Activated CD4-positive, alpha-beta memory T cell treated with anti-CD3 and anti-CD28 coated beads, Interleukin-2, amount 10 ng/mL, durations not matched to agents 7 days and 5 days (primary cell): ENCODE measurements around the gene SLC6A6. TPM values are rescaled to one million over a fixed set of nuclear protein-coding genes. Genes with fewer than 3 reads are reported as not detected.

Experiments
- CTCF ChIA-PET: fragments of 350-600 bp; sonication (Branson Sonifier 250); formaldehyde crosslinking; loops from one replicate; lab custom pipeline; 2021; ENCODE audit warnings: antibody characterized with exemption, inconsistent platforms; lab: Charles Lee
- POLR2A ChIA-PET: fragments of 350-600 bp; sonication (Branson Sonifier 250); formaldehyde crosslinking; loops from one replicate; lab custom pipeline; 2021; ENCODE audit warnings: antibody characterized with exemption; lab: Charles Lee
- DNase-seq: peaks from one replicate; pipeline ENCODE4 v3.0.0-alpha.2; 2020
- H3K27ac Mint-ChIP-seq: one replicate; pipeline ENCODE4 v1.8.0; 2021; ENCODE audit warnings: mild to moderate bottlenecking, mixed read lengths
- H3K27me3 Mint-ChIP-seq: one replicate; pipeline ENCODE4 v1.8.0; 2021; ENCODE audit warnings: mixed read lengths
- H3K36me3 Mint-ChIP-seq: one replicate; pipeline ENCODE4 v1.8.0; 2021; ENCODE audit warnings: low read depth, mixed read lengths
- H3K4me1 Mint-ChIP-seq: one replicate; pipeline ENCODE4 v1.8.0; 2021; ENCODE audit warnings: mixed read lengths
- H3K4me3 Mint-ChIP-seq: one replicate; pipeline ENCODE4 v1.8.0; 2021; ENCODE audit warnings: mild to moderate bottlenecking, mixed read lengths
- H3K9me3 Mint-ChIP-seq: one replicate; pipeline ENCODE4 v1.8.0; 2021; ENCODE audit warnings: mixed read lengths
- total RNA-seq, 2 experiments: library from RNA; stranded (reverse); gene quantifications; one replicate each; pipeline ENCODE4 v1.2.3, GENCODE V29; 2021

SLC6A6 gene
- total RNA-seq, 2 experiments from 2014 or later: 59.0 to 61.5 TPM

DNA sequence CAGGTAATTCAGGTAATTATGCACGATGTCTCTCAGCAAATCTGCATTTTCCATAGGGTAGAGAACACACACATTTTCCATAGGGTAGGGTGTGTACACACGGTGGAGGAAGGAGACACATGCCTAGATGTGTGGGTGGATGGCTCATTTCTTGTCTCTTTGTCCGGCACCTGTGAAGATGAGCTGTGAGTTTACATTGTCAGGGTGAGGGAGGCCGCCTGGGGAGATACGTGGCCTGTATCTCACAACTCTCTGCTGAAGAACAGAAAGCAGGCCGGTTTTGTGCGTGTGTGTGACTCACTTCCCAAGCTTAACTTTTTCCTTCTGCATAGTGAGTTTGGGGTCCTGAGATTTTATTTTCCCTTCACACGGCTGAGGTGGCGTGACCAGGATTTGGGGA lies 60.3 kb downstream of the SLC6A6 start:
- peaks cover 29% of the 10 kb centered on the region for H3K36me3 Mint-ChIP-seq
- no peak for DNase-seq
- CTCF ChIA-PET: interaction anchor here (0.8 to 2.1 kb wide), 6 partner anchors 60 to 566 kb away, joined by 3 to 7 read pairs (median 5); partner anchors contain the start of gene SLC6A6
- H3K4me3 Mint-ChIP-seq: no peak overlapping the region
- H3K27ac Mint-ChIP-seq: no peak overlapping the region
- H3K9me3 Mint-ChIP-seq: no peaks in the 10 kb centered on the region
- POLR2A ChIA-PET: interaction anchor here (2.5 kb wide), 1 partner anchor 30 kb away, joined by 7 read pairs; no protein-coding TSS in a partner anchor
- no peaks in the 10 kb centered on the region for H3K27me3 Mint-ChIP-seq
- peaks cover 13% of the 10 kb centered on the region for H3K4me1 Mint-ChIP-seq

DNA sequence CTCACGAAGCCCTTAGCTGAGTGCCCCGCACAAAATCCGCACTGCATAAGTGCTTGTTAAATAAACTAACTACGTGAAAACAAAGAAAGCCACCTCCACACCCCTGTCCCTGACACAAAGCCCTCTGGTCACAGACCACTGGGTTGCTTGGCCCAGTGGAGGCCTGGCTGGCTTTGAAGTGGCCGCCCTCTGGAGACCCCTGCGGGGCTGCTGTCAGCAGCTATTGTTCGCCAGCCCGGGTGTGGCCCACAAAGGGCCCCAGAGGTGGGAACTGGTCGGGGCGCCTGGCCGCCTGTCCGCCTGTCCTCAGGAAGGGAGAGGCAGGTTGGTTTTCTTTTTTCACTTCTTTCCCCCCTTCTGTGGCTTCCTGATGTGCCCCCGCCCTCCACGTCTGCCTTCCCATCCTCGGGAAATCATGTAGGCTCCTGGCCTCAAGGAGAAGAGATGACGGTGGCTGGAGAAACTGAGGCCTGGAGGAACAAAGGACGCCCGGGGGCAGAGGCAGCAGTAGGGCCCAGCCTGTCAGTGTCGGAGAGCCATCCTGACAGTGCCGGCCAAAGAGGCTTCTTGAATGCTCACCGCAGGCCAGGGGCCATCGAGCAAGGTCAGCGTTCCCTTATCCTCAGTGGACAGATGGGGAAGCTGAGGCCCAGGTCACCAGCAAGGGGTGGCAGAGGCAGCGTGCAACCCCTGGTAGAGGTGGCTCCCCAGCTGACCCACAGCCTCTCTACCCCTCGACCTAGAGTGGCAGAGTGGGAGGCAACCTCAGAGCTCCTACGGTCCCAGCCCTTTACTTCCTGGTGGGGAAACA lies 61.1 kb downstream of the SLC6A6 start:
- ChIA-PET CTCF (interaction anchor here (1.3 to 1.4 kb wide), 3 partner anchors 188 to 567 kb away, joined by 3 to 7 read pairs (median 4); no protein-coding TSS in a partner anchor), POLR2A (interaction anchor here (2.5 kb wide), 1 partner anchor 31 kb away, joined by 7 read pairs; no protein-coding TSS in a partner anchor)
- DNase-seq: no peak
- H3K4me3 Mint-ChIP-seq: no peak overlapping the region
- no peak overlapping the region for H3K27ac Mint-ChIP-seq
- peaks cover 11% of the 10 kb centered on the region for H3K4me1 Mint-ChIP-seq
- H3K27me3 Mint-ChIP-seq: no peaks in the 10 kb centered on the region
- peaks cover 26% of the 10 kb centered on the region for H3K36me3 Mint-ChIP-seq
- no peaks in the 10 kb centered on the region for H3K9me3 Mint-ChIP-seq

GRCh38 chr3:14464141-14464465 lies 61.7 kb downstream of the SLC6A6 start:
- Mint-ChIP-seq H3K4me1 (peaks cover 9% of the 10 kb centered on the region), H3K4me3 (no peak overlapping the region), H3K36me3 (peaks cover 24% of the 10 kb centered on the region), H3K27me3 (no peaks in the 10 kb centered on the region), H3K9me3 (no peaks in the 10 kb centered on the region), H3K27ac (no peak overlapping the region)
- ChIA-PET POLR2A (interaction anchor here (2.5 kb wide), 1 partner anchor 32 kb away, joined by 7 read pairs; no protein-coding TSS in a partner anchor), CTCF (no interaction called here)
- no peak for DNase-seq

DNA sequence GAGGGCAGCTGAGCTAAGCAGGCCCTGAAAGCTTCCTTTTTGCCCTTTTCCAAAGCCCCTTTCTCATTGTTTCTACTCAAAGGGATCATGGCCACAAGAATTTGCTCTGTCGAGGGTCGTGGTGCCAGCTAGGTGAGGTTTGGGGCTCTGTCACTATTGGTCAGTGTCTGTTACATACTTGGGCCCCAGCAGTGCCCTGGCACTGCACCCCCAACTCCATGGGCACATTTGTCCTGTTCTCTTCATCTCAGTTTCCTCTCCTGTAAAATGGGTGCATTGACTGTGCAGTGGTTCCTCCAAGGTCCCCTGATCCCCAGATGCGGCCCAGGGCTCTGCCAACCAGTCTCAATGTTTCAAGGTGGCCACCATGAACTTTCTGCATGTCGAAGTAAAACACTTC lies 62.1 kb downstream of the SLC6A6 start:
- POLR2A ChIA-PET: interaction anchor here (2.5 kb wide), 1 partner anchor 32 kb away, joined by 7 read pairs; no protein-coding TSS in a partner anchor
- no peak overlapping the region for H3K27ac Mint-ChIP-seq
- CTCF ChIA-PET: no interaction called here

GRCh38 chr3:14465425-14465824 lies 63.0 kb downstream of the SLC6A6 start:
- Mint-ChIP-seq H3K36me3 (peaks cover 19% of the 10 kb centered on the region), H3K27me3 (no peaks in the 10 kb centered on the region)

More for the DNA sequence above, 62.1 kb downstream of the SLC6A6 start:
- Mint-ChIP-seq H3K27me3 (no peaks in the 10 kb centered on the region), H3K4me1 (peaks cover 9% of the 10 kb centered on the region), H3K9me3 (no peaks in the 10 kb centered on the region), H3K36me3 (peaks cover 20% of the 10 kb centered on the region), H3K4me3 (no peak overlapping the region)
- DNase-seq: no peak

GRCh38 chr3:14466179-14466903 lies 63.9 kb downstream of the SLC6A6 start:
- H3K4me3 Mint-ChIP-seq: no peak overlapping the region
- DNase-seq: no peak
- H3K36me3 Mint-ChIP-seq: peaks cover 20% of the 10 kb centered on the region
- no peak overlapping the region for H3K27ac Mint-ChIP-seq
- CTCF ChIA-PET: interaction anchor here (0.6 to 3.8 kb wide), 7 partner anchors 8 to 262 kb away, joined by 3 to 26 read pairs (median 6); partner anchors contain the start of gene SLC6A6
- H3K9me3 Mint-ChIP-seq: no peaks in the 10 kb centered on the region
- POLR2A ChIA-PET: interaction anchor here (1.2 to 2.7 kb wide), 2 partner anchors 8 to 64 kb away, joined by 4 to 13 read pairs; partner anchors contain the start of gene SLC6A6
- H3K4me1 Mint-ChIP-seq: no peaks in the 10 kb centered on the region
- H3K27me3 Mint-ChIP-seq: no peaks in the 10 kb centered on the region

More at GRCh38 chr3:14465425-14465824, 63.0 kb downstream of the SLC6A6 start:
- DNase-seq: no peak
- CTCF ChIA-PET: interaction anchor here (0.7 to 3.8 kb wide), 3 partner anchors 64 to 262 kb away, joined by 3 to 26 read pairs (median 4); partner anchors contain the start of gene SLC6A6
- Mint-ChIP-seq H3K27ac (no peak overlapping the region), H3K9me3 (no peaks in the 10 kb centered on the region), H3K4me1 (peaks cover 5% of the 10 kb centered on the region), H3K4me3 (no peak overlapping the region)
- POLR2A ChIA-PET: interaction anchor here (2.7 kb wide), 1 partner anchor 63 kb away, joined by 13 read pairs; the partner anchor contains the start of gene SLC6A6

GRCh38 chr3:14467814-14468620 lies 65.6 kb downstream of the SLC6A6 start:
- Mint-ChIP-seq H3K27me3 (no peaks in the 10 kb centered on the region), H3K9me3 (no peaks in the 10 kb centered on the region), H3K36me3 (peaks cover 20% of the 10 kb centered on the region), H3K27ac (no peak overlapping the region), H3K4me3 (no peak overlapping the region), H3K4me1 (peaks cover 5% of the 10 kb centered on the region)
- ChIA-PET CTCF (interaction anchor here (0.6 to 3.8 kb wide), 19 partner anchors 9 to 264 kb away, joined by 3 to 26 read pairs (median 3); partner anchors contain the start of gene SLC6A6), POLR2A (interaction anchor here (0.7 to 2.7 kb wide), 3 partner anchors 10 to 201 kb away, joined by 3 to 13 read pairs (median 4); partner anchors contain the start of gene SLC6A6)
- DNase-seq: peak; percentile 46

- ChIA-PET POLR2A (no interaction called here), CTCF (interaction anchor here (0.6 to 3.8 kb wide), 11 partner anchors 10 to 265 kb away, joined by 3 to 26 read pairs (median 3); partner anchors contain the start of gene SLC6A6)
- H3K36me3 Mint-ChIP-seq: peaks cover 23% of the 10 kb centered on the region
- DNase-seq: no peak
- H3K4me3 Mint-ChIP-seq: no peak overlapping the region
- H3K27me3 Mint-ChIP-seq: no peaks in the 10 kb centered on the region
- peaks cover 5% of the 10 kb centered on the region for H3K4me1 Mint-ChIP-seq
- no peak overlapping the region for H3K27ac Mint-ChIP-seq
- no peaks in the 10 kb centered on the region for H3K9me3 Mint-ChIP-seq
These were observed 66.2 kb downstream of the SLC6A6 start for GRCh38 chr3:14468621-14468981.

GRCh38 chr3:14470461-14470860 lies 68.1 kb downstream of the SLC6A6 start:
- ChIA-PET POLR2A (no interaction called here), CTCF (interaction anchor here (0.6 to 1.7 kb wide), 2 partner anchors 209 to 267 kb away, joined by 3 to 6 read pairs; no protein-coding TSS in a partner anchor)

DNA sequence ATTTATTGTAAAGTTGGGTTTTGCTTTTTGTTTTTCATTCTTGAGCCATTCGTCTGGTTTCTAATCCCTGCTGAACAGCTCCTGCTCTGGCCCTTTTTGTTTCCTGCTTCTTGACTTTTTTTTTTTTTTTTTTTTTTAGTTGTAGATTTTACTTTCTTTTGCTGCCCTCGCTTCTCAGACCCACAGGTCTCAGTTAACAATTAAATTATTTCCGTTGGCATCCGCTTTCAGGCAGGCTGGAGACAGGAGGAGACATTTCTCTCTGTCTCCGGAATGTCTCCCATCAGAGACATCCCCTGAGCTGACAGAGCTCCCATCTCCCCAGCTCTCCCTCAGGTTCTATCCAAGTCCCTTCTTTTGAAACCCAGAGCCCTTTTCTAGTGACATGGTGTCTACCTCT lies 68.6 kb downstream of the SLC6A6 start:
- DNase-seq: no peak
- H3K4me3 Mint-ChIP-seq: no peak overlapping the region
- H3K4me1 Mint-ChIP-seq: peaks cover 5% of the 10 kb centered on the region
- H3K36me3 Mint-ChIP-seq: peaks cover 25% of the 10 kb centered on the region
- POLR2A ChIA-PET: no interaction called here
- CTCF ChIA-PET: interaction anchor here (0.6 to 1.7 kb wide), 2 partner anchors 210 to 268 kb away, joined by 3 to 6 read pairs; no protein-coding TSS in a partner anchor
- no peaks in the 10 kb centered on the region for H3K9me3 Mint-ChIP-seq
- peak overlapping the region; percentile 61 for H3K27ac Mint-ChIP-seq
- no peaks in the 10 kb centered on the region for H3K27me3 Mint-ChIP-seq

More at GRCh38 chr3:14470461-14470860, 68.1 kb downstream of the SLC6A6 start:
- peaks cover 5% of the 10 kb centered on the region for H3K4me1 Mint-ChIP-seq
- H3K27me3 Mint-ChIP-seq: no peaks in the 10 kb centered on the region
- H3K36me3 Mint-ChIP-seq: peaks cover 25% of the 10 kb centered on the region
- H3K27ac Mint-ChIP-seq: no peak overlapping the region
- DNase-seq: no peak
- H3K4me3 Mint-ChIP-seq: no peak overlapping the region
- no peaks in the 10 kb centered on the region for H3K9me3 Mint-ChIP-seq

GRCh38 chr3:14471690-14472089 lies 69.3 kb downstream of the SLC6A6 start:
- no peak overlapping the region for H3K4me3 Mint-ChIP-seq
- H3K27ac Mint-ChIP-seq: no peak overlapping the region
- H3K36me3 Mint-ChIP-seq: peaks cover 25% of the 10 kb centered on the region
- H3K4me1 Mint-ChIP-seq: peaks cover 5% of the 10 kb centered on the region
- ChIA-PET POLR2A (no interaction called here), CTCF (no interaction called here)
- H3K9me3 Mint-ChIP-seq: no peaks in the 10 kb centered on the region
- H3K27me3 Mint-ChIP-seq: no peaks in the 10 kb centered on the region
- DNase-seq: no peak
